ENCODE data around the gene MAS1. TPM values are rescaled to one million over a fixed set of nuclear protein-coding genes. Genes with fewer than 3 reads are reported as not detected.

The MAS1 gene
- total and polyA plus RNA-seq, 2 of the 13 experiments (the other 11 are each of a cell fraction or from before 2014, with no cell fraction given), result not detected

DNA sequence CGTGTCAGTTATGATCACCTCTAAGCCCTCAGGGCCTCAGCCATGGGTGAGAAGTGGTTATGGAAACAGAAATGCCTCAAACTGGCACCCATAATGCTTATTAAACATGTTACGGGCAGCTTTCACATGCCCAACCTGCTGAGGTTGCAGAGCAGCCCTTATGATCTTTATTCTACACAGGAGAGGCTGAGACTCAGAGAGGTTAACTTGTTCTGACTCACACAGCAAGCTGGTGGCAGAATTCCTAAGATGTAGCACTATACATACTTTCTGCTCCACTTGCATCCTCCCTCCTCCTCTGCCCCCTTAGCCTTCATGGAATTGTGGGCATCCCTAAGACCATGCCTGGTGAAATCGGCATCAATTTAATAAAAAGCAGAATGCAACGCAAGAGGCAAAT, 43.4 kb downstream of the MAS1 start (continued):
- TF ChIP-seq, protein P1, sequence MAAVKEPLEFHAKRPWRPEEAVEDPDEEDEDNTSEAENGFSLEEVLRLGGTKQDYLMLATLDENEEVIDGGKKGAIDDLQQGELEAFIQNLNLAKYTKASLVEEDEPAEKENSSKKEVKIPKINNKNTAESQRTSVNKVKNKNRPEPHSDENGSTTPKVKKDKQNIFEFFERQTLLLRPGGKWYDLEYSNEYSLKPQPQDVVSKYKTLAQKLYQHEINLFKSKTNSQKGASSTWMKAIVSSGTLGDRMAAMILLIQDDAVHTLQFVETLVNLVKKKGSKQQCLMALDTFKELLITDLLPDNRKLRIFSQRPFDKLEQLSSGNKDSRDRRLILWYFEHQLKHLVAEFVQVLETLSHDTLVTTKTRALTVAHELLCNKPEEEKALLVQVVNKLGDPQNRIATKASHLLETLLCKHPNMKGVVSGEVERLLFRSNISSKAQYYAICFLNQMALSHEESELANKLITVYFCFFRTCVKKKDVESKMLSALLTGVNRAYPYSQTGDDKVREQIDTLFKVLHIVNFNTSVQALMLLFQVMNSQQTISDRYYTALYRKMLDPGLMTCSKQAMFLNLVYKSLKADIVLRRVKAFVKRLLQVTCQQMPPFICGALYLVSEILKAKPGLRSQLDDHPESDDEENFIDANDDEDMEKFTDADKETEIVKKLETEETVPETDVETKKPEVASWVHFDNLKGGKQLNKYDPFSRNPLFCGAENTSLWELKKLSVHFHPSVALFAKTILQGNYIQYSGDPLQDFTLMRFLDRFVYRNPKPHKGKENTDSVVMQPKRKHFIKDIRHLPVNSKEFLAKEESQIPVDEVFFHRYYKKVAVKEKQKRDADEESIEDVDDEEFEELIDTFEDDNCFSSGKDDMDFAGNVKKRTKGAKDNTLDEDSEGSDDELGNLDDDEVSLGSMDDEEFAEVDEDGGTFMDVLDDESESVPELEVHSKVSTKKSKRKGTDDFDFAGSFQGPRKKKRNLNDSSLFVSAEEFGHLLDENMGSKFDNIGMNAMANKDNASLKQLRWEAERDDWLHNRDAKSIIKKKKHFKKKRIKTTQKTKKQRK (IDR thresholded peaks at IDR 0.05; ENCODE audit: low read length), result no peak
- no peak for TF ChIP-seq ERF (CRISPR knock-in tag; IDR thresholded peaks at IDR 0.05)
- TF ChIP-seq, protein P2, sequence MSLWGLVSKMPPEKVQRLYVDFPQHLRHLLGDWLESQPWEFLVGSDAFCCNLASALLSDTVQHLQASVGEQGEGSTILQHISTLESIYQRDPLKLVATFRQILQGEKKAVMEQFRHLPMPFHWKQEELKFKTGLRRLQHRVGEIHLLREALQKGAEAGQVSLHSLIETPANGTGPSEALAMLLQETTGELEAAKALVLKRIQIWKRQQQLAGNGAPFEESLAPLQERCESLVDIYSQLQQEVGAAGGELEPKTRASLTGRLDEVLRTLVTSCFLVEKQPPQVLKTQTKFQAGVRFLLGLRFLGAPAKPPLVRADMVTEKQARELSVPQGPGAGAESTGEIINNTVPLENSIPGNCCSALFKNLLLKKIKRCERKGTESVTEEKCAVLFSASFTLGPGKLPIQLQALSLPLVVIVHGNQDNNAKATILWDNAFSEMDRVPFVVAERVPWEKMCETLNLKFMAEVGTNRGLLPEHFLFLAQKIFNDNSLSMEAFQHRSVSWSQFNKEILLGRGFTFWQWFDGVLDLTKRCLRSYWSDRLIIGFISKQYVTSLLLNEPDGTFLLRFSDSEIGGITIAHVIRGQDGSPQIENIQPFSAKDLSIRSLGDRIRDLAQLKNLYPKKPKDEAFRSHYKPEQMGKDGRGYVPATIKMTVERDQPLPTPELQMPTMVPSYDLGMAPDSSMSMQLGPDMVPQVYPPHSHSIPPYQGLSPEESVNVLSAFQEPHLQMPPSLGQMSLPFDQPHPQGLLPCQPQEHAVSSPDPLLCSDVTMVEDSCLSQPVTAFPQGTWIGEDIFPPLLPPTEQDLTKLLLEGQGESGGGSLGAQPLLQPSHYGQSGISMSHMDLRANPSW (CRISPR knock-in tag; IDR thresholded peaks at IDR 0.05; ENCODE audit: borderline replicate concordance), result no peak
- TF ChIP-seq, protein P3, sequence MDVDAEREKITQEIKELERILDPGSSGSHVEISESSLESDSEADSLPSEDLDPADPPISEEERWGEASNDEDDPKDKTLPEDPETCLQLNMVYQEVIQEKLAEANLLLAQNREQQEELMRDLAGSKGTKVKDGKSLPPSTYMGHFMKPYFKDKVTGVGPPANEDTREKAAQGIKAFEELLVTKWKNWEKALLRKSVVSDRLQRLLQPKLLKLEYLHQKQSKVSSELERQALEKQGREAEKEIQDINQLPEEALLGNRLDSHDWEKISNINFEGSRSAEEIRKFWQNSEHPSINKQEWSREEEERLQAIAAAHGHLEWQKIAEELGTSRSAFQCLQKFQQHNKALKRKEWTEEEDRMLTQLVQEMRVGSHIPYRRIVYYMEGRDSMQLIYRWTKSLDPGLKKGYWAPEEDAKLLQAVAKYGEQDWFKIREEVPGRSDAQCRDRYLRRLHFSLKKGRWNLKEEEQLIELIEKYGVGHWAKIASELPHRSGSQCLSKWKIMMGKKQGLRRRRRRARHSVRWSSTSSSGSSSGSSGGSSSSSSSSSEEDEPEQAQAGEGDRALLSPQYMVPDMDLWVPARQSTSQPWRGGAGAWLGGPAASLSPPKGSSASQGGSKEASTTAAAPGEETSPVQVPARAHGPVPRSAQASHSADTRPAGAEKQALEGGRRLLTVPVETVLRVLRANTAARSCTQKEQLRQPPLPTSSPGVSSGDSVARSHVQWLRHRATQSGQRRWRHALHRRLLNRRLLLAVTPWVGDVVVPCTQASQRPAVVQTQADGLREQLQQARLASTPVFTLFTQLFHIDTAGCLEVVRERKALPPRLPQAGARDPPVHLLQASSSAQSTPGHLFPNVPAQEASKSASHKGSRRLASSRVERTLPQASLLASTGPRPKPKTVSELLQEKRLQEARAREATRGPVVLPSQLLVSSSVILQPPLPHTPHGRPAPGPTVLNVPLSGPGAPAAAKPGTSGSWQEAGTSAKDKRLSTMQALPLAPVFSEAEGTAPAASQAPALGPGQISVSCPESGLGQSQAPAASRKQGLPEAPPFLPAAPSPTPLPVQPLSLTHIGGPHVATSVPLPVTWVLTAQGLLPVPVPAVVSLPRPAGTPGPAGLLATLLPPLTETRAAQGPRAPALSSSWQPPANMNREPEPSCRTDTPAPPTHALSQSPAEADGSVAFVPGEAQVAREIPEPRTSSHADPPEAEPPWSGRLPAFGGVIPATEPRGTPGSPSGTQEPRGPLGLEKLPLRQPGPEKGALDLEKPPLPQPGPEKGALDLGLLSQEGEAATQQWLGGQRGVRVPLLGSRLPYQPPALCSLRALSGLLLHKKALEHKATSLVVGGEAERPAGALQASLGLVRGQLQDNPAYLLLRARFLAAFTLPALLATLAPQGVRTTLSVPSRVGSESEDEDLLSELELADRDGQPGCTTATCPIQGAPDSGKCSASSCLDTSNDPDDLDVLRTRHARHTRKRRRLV (CRISPR knock-in tag; IDR thresholded peaks at IDR 0.05), result no peak

All from HepG2 (cell line).